HFFc6 (cell line): ENCODE results near the gene TTC21A. TPM values are rescaled to one million over a fixed set of nuclear protein-coding genes. Genes with fewer than 3 reads are reported as not detected.

Experiments used
- DNase-seq: peaks from one replicate; pipeline ENCODE4 v3.0.0-alpha.2; 2018
- H3K27ac Mint-ChIP-seq: 2 replicates; pipeline ENCODE4 v1.8.0; 2020; ENCODE audit warnings: mild to moderate bottlenecking, mixed read lengths
- H3K27me3 Mint-ChIP-seq: 2 replicates; pipeline ENCODE4 v1.8.0; 2021; ENCODE audit warnings: mild to moderate bottlenecking, moderate library complexity, mixed read lengths; ENCODE audit not compliant: insufficient read depth
- H3K36me3 Mint-ChIP-seq: 2 replicates; pipeline ENCODE4 v1.8.0; 2021; ENCODE audit warnings: low read depth, mixed read lengths
- H3K4me1 Mint-ChIP-seq: 2 replicates; pipeline ENCODE4 v1.8.0; 2020; ENCODE audit warnings: low read depth, mixed read lengths
- H3K4me3 Mint-ChIP-seq: 2 replicates; pipeline ENCODE4 v1.8.0; 2020; ENCODE audit warnings: mild to moderate bottlenecking, moderate library complexity, mixed read lengths
- H3K9me3 Mint-ChIP-seq: 2 replicates; pipeline ENCODE4 v1.8.0; 2020; ENCODE audit warnings: mild to moderate bottlenecking, mixed read lengths
- total RNA-seq, 6 experiments: library from RNA; stranded (reverse); fragmentation: NEBNext Ultra II Directional; extraction: Animal tissue kit (Norgen Biotek cat#: 25700); gene quantifications; 2 replicates in 1 of 6; 3 replicates in 5 of 6; pipeline ENCODE4 v1.2.3, GENCODE V29; 2021
- TF ChIP-seq, protein P1 (sequence below): fragments of 200-600 bp; sonication (generic); IDR thresholded peaks from 2 replicates; pipeline ENCODE4 v1.5.0; 2021; ENCODE audit warnings: antibody characterized with exemption, mild to moderate bottlenecking

The TTC21A gene
- total RNA-seq, 6 experiments from 2014 or later: 0.91 to 2.2 (median 1.8) TPM

DNA sequence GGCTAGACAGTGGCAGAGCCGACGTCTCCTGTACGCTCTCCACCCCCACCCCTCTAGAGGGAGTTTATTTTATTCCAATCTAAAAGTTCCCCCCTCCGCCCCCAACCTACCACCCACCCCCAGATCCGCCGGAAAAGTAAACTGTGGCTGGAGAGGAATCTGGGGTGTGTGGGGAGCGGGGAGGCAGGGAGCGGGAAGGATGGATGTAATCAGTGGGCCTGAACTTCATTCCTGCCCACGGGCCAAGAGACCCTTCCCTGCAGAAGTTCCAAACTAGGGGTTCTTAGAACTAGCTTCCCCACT lies 46.4 kb downstream of the TTC21A start:
- TF ChIP-seq, protein P1, sequence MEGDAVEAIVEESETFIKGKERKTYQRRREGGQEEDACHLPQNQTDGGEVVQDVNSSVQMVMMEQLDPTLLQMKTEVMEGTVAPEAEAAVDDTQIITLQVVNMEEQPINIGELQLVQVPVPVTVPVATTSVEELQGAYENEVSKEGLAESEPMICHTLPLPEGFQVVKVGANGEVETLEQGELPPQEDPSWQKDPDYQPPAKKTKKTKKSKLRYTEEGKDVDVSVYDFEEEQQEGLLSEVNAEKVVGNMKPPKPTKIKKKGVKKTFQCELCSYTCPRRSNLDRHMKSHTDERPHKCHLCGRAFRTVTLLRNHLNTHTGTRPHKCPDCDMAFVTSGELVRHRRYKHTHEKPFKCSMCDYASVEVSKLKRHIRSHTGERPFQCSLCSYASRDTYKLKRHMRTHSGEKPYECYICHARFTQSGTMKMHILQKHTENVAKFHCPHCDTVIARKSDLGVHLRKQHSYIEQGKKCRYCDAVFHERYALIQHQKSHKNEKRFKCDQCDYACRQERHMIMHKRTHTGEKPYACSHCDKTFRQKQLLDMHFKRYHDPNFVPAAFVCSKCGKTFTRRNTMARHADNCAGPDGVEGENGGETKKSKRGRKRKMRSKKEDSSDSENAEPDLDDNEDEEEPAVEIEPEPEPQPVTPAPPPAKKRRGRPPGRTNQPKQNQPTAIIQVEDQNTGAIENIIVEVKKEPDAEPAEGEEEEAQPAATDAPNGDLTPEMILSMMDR: no peak
- H3K27me3 Mint-ChIP-seq: peaks cover 6% of the 10 kb centered on the region
- H3K4me3 Mint-ChIP-seq: peak overlapping the region; percentile 72
- no peak for DNase-seq
- no peaks in the 10 kb centered on the region for H3K9me3 Mint-ChIP-seq
- peaks cover 51% of the 10 kb centered on the region for H3K4me1 Mint-ChIP-seq
- H3K27ac Mint-ChIP-seq: peak overlapping the region; percentile 83
- 0 out of 2 replicates have a peak, but pooled peaks cover 5% of the 10 kb centered on the region for H3K36me3 Mint-ChIP-seq

DNA sequence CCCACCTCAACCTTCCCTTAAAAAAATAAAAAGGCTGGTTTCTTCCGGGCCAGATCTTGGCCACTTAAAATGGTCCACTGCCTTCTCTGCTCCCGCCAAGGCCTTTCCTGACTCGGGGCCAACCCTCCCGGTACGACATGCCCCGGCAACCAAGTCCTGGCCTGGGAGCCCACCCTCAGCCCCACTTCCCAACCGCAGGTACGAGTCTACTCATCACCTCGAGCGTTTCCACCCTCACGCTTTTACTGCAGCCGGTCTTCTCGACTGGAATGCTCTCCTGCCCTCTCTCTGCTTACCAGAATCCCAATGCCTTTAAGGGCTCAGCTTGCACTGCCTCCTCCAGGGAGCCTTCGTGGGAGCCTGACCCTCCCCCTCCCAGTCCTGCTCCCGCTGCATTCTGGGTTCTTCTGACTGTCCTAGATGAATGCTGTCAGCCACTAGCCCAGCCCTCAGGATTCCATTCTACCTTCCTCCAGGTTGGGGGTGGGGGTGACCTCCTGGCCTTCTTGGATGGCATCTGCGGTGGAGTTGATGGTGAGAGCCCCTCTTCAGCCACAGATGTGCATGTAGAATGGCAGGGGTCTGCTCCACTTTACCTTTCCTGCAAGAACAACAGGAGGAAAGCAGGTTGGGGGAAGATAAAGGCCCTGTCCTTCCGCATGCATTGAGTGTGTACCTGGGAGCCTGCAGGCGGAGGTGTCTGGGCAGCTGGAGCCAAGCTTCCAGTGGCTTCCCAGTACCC lies 47.0 kb downstream of the TTC21A start:
- Mint-ChIP-seq H3K27ac (peak overlapping the region; percentile 83), H3K4me3 (peak overlapping the region; percentile 72), H3K9me3 (no peaks in the 10 kb centered on the region), H3K4me1 (peaks cover 46% of the 10 kb centered on the region), H3K27me3 (peaks cover 11% of the 10 kb centered on the region), H3K36me3 (0 out of 2 replicates have a peak, but pooled peaks cover 5% of the 10 kb centered on the region)
- TF ChIP-seq, protein P1: no peak
- no peak for DNase-seq

GRCh38 chr3:39156421-39156820 lies 48.9 kb downstream of the TTC21A start:
- peaks cover 11% of the 10 kb centered on the region for H3K27me3 Mint-ChIP-seq
- no peaks in the 10 kb centered on the region for H3K9me3 Mint-ChIP-seq
- TF ChIP-seq, protein P1: no peak
- peaks cover 31% of the 10 kb centered on the region for H3K4me1 Mint-ChIP-seq
- no peak overlapping the region for H3K27ac Mint-ChIP-seq
- H3K36me3 Mint-ChIP-seq: 0 out of 2 replicates have a peak, but pooled peaks cover 5% of the 10 kb centered on the region
- H3K4me3 Mint-ChIP-seq: no peak overlapping the region
- DNase-seq: no peak

GRCh38 chr3:39157359-39157758 lies 49.9 kb downstream of the TTC21A start:
- 0 out of 2 replicates have a peak, but pooled peaks cover 4% of the 10 kb centered on the region for H3K36me3 Mint-ChIP-seq
- TF ChIP-seq, protein P1: no peak
- no peak for DNase-seq
- no peak overlapping the region for H3K27ac Mint-ChIP-seq
- no peak overlapping the region for H3K4me3 Mint-ChIP-seq
- H3K27me3 Mint-ChIP-seq: peaks cover 11% of the 10 kb centered on the region
- no peaks in the 10 kb centered on the region for H3K9me3 Mint-ChIP-seq
- H3K4me1 Mint-ChIP-seq: peaks cover 22% of the 10 kb centered on the region

DNA sequence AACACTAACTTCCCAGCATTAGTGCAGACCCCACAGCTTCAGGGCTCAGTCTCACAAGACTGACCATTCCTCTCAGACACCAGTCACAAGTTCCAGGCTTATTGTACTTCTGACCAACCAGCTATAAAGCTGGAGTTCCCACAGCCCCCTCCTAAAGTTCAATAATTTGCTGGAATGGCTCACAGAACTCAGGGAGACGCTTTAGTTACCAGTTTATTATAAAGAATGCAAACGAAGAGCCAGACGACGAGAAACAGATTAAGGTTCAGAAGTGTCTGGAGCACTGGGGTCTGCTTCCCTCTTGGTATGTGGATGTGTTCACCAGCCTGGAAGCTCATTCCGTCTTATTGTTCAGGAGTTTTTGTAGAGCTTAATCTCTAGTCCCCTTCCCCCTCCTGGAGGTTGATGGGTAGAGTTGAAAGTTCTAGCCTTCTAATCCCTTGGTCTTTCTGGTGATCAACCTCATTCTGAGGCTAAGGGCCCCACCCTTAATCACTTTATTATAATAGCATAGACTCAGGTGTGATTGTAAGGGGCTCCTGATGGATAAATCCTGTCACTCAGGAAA lies 50.8 kb downstream of the TTC21A start:
- peaks cover 9% of the 10 kb centered on the region for H3K27me3 Mint-ChIP-seq
- H3K9me3 Mint-ChIP-seq: no peaks in the 10 kb centered on the region
- no peak for DNase-seq
- TF ChIP-seq, protein P1: no peak
- no peak overlapping the region for H3K4me3 Mint-ChIP-seq
- H3K27ac Mint-ChIP-seq: no peak overlapping the region
- H3K4me1 Mint-ChIP-seq: peaks cover 18% of the 10 kb centered on the region
- peaks cover 3% of the 10 kb centered on the region; the same call in 1 of the 2 replicates for H3K36me3 Mint-ChIP-seq
